HG03060 (cell line): ENCODE data around the gene FAM131C.
"Not testable (repeated sequence)": the region's sequence is repeated elsewhere in the genome, so short reads cannot be mapped to it uniquely, and the experiment has no call there.

Experiments used
- ATAC-seq: cut with Tn5 transposase; IDR thresholded peaks from one replicate; pipeline ENCODE4 v1.9.1; 2021; ENCODE audit warnings: low read depth, moderate number of reproducible peaks; ENCODE audit not compliant: unreplicated experiment

Gene FAM131C

GRCh38 chr1:16042654-16043053, 30.8 kb downstream of the FAM131C start:
- ATAC-seq, result not testable (repeated sequence)

DNA sequence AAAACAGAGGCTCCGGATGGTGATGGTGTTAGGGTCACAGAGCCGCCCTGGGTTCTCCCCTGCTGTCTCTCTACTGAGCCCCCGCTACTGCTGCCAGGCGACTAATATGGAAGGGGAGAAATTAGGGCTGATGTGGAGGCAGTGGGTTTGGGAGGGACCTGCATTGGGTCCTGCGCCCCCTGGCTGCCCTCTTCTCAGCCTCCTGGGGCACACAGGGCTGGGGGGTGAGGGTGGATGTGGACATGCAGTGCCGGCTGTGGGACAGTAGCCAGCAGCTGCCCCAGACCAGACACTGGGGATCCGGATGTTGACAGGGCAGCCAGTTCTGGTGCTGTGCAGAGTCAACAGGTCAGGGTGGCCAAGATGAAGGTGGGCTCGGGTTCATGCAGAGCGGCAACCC, 31.4 kb downstream of the FAM131C start:
- ATAC-seq, result no peak

DNA sequence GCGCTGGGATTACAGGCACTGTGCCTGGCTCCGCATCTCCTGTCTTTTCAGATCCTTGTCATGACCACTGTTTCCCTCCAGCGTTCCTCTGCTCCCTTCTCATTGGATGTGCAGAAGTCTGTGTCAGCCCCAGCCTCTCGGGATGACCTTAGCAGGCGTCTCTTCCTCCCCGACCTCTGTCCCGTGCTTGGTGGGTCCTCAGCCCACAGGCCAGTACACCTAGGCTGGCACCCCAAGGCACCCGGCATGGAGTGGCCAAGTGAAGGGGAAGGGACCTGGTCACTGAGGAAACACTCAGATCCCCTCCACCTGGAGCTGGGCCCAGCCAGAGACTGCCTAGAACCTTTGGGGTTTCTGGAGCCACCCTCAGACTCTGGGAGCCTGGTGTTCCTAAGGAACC, 32.3 kb downstream of the FAM131C start:
- ATAC-seq, result no peak

- ATAC-seq, result not testable (repeated sequence)
Observed at GRCh38 chr1:16039871-16040270, 33.6 kb downstream of the FAM131C start.

DNA sequence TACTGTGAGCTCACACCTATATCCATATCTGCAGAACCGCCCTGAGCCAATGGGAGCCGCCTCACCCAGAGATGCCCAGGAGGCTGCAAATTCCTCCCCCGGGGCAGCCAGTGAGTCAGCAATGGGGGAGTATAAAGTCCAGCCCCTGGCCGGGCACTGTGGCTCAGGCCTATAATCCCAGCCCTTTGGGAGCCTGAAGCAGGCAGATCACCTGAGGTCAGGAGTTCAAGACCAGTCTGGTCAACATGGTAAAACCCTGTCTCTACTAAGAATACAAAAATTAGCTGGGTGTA, 34.9 kb downstream of the FAM131C start:
- no peak for ATAC-seq

GRCh38 chr1:16036461-16036860, 37.0 kb downstream of the FAM131C start:
- ATAC-seq, result not testable (repeated sequence)

DNA sequence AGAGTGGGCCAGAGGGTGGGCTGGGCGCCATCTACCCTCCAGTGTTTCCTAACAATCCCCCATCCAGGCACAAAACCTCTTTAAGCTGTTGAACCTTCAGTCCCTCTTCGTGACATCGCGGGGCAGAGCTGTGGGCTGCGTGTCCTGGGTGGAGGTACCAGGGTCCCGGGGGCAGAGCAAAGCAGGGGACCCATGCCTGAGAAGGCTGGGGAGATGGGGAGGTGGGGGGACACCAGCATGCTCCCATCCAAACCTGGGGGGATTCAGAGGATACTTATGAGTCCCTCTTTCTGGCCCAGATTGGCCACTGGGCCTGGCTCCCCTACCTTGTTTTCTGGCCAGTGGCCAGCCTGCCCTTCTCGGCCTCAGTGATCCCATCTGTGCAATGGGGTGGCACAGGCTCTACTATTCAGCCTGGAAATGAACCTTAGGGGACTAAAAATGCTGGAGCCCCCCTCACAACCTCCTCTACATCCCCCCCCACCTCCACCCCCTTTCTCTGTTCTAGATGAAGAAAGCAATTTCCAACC, 40.3 kb downstream of the FAM131C start:
- ATAC-seq, result not testable (repeated sequence)

DNA sequence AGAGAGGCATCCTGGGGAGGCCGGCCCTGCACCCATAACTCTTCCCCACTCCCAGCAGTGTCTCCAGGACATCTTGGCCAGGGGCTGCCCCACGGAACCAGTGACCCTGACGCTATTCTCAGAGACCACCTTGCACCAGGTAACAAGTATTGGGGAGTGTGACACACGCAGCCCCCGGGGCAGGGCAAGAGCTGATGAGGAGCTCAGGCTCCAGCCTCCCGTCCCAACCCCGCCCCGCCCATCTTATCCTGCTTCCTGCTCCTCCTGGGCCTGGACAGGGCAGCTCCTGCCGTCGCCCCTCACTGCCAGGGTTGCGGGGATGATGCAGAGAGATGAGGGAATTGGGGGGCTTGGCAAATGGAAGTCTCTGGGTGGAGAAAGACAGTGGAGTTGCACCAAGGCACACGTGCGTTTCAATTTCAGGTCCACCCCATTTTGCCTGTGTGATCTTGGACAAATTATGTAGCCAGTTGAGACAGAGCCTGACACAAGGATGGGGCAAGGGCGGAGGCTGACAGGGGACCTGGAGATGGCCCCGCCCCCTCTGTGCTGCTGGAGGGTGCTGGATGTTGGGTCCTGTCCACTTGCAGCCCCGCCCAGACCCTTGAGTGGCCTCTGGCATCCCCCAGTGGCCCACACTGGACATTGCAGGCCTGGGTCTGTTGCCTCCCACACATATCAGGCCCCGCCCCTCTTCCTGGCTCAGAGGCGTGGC, 40.9 kb downstream of the FAM131C start:
- no peak for ATAC-seq

GRCh38 chr1:16031551-16031950, 41.9 kb downstream of the FAM131C start:
- ATAC-seq, result no peak

DNA sequence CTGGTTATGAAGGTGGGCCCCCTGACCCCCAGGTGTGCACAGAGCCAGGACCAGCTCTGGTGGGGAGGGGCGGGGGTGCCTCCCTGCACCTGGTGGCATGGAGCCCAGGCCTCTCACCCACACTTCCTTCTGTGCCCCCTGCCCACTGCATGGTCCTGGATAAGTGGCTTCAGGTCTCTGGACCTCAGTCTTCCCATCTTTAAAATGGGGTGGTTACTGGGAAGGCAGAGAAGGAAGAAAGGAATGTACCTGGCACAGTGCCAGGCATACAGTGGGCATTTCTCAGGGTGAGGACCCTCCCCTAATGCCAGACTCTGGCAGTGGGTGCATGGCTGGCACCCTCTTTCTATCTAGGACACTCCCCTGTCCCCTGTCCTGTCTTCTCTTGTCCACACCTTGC, 44.2 kb downstream of the FAM131C start:
- ATAC-seq, result no peak

DNA sequence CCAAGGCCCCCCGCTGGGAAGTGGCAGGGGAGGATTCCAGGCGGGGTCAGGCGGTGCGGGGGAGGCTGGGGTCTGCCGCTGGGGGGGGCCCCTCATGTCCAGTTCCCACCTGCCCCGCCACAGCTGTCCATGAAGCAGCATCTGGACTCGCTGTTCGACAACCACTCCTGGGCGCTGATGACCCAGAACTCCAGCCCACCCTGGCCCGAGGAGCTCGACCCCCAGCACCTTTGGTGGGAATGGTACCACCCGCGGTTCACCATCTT, 44.5 kb downstream of the FAM131C start:
- not testable (repeated sequence) for ATAC-seq

DNA sequence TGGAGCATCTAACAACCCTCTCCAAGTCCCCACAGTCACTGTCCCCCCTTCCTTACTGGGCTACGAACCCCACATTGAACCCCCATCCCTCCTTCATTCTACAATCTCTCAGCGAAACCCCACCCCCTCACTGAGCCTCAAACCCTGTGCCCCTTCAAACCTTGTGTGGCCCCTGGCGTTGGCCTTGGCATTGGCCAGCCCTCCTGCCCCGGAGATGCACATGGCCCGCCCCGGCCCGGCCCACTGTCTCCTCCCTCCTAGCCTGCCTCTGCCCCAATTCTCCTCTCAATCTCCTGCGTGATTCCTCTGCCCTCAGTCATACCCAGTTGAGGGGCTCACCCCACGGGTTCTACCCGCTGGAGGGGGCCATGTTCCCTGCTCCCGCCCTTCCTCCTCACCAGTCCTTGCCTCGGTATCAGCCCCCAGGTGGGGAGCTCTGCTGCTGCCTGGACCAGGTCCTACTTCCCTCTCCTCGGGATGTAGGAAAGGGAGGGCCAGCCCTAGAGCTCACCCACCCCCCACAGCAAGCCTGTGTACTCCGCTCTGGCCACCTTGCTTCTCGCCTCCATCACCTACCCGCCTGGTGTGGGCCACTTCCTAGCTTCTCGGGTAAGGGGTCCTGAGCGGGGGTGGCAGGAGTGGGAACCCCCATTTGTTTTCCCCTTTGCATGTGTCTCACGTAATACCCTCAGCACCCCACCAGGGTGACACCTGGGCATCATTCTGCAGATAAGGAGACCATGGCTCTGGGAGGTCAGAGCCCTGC, 45.0 kb downstream of the FAM131C start:
- ATAC-seq, result no peak

GRCh38 chr1:16026723-16027484, 46.5 kb downstream of the FAM131C start:
- no peak for ATAC-seq

GRCh38 chr1:16026302-16026701, 47.1 kb downstream of the FAM131C start:
- not testable (repeated sequence) for ATAC-seq

GRCh38 chr1:16023050-16023653, 50.3 kb downstream of the FAM131C start:
- ATAC-seq, result no peak

DNA sequence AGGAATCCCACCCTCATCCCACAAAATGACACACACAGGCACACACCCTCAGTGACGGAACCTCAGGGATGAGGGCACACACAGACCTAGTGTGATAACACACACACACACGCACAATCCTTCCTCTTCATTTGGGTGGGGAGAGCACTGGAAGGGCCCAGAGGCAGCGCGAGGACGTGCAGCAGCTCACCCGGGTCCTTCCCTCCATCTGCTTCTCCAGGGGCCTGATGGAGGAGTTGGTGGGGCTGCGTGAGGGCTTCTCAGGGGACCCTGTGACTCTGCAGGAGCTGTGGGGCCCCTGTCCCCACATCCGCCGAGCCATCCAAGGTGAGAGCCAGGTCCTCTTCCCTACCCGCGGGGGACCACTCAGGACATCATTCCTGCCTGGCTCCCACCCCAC, 51.1 kb downstream of the FAM131C start:
- ATAC-seq, result no peak

DNA sequence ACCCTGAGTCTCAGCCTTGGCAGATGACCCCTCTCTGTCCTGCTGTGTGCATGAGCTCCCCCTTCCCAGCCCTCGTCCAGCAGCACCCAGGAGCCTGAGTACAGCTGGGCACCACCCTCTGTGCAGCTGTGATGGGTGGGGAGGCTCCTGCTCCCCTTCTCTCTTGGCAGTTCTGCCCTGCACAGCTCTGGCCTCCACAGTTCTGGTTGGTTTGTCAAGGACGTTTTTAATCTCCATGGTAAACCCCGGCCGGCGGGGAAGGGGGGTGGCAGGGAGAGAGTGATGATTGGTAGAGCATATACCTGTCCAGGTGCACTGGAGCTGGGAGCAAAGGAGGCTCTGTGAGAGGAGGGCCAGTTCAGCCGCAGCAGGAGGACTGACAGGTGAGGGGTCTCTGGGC, 51.8 kb downstream of the FAM131C start, which contains the start of gene CLCNKA:
Gene CLCNKA (plus strand): TSS at position 356 of the 400 bp plus-strand sequence. CDS start 584 bp downstream, outside the sequence.
- no peak for ATAC-seq

DNA sequence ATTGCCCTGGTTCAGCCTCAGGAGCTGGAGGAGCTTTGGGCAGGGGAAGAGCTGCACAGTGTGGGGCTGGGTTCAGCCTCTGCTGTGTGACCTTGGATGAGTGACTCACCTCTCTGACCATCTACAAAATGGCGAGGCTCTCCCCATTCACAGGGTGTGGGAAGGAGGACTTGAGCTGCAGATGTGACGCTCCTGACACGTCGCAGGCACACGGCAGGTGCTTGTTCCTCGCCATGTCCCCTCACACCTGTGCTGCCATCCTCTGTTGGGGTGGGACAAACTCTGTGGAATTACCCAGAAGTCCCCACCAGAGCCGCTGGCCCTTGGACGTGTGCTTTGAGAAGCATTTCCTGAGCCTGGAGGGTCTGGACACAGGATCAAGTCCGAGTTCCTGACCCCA, 52.6 kb downstream of the FAM131C start:
- not testable (repeated sequence) for ATAC-seq

DNA sequence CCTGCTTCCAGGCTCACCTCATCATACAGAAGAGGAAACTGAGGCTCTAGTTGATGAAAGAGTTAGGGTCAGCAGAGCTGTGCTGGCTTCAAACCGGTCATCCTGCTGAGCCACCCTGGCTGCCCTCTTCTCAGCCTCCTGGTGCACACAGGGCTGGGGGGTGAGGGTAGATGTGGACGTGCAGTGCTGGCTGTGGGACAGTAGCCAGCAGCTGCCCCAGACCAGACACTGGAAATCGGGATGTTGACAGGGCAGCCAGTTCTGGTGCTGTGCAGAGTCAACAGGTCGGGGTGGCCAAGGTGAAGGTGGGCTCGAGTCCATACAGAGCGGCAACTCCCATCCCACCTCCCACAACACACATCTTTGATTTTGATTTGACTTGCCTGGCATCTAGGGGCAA, 53.1 kb downstream of the FAM131C start:
- no peak for ATAC-seq

- ATAC-seq, result no peak
Observed at GRCh38 chr1:16019644-16020277, 53.7 kb downstream of the FAM131C start.
